Effector memory CD8-positive, alpha-beta T cell (primary cell): ENCODE measurements around the gene TRIM44.
"Not testable (repeated sequence)": the region's sequence is repeated elsewhere in the genome, so short reads cannot be mapped to it uniquely, and the experiment has no call there.

Experiments used
- ATAC-seq: fragments of 150-1000 bp; cut with Tn5 transposase; replicated peaks from 2 replicates; pipeline ENCODE4 v1.10.0; 2021; ENCODE audit warnings: mild to moderate bottlenecking, moderate library complexity
- DNase-seq, 3 experiments: peaks; one replicate each; pipeline ENCODE4 v3.0.0; 2021
- H3K27ac Mint-ChIP-seq, 2 donors: one replicate each; pipeline ENCODE4 v1.8.0; 2022; ENCODE audit warnings: mild to moderate bottlenecking in 2 of 2, mixed read lengths in 2 of 2, moderate library complexity in 2 of 2
- H3K27me3 Mint-ChIP-seq, 2 donors: one replicate each; pipeline ENCODE4 v1.8.0; 2022; ENCODE audit warnings: mixed read lengths in 2 of 2
- H3K36me3 Mint-ChIP-seq: one replicate; pipeline ENCODE4 v1.8.0; 2022; ENCODE audit warnings: mild to moderate bottlenecking, moderate library complexity, mixed read lengths; ENCODE audit not compliant: insufficient read depth
- H3K4me1 Mint-ChIP-seq, 2 donors: one replicate each; pipeline ENCODE4 v1.8.0; 2022; ENCODE audit warnings: low read depth in 2 of 2, mixed read lengths in 2 of 2
- H3K4me3 Mint-ChIP-seq, 2 donors: one replicate each; pipeline ENCODE4 v1.8.0; 2022; ENCODE audit warnings: mild to moderate bottlenecking in 2 of 2, mixed read lengths in 2 of 2, moderate library complexity in 2 of 2
- H3K9me3 Mint-ChIP-seq, 2 donors: one replicate each; pipeline ENCODE4 v1.8.0; 2022; ENCODE audit warnings: mixed read lengths in 2 of 2

Gene TRIM44

GRCh38 chr11:35826006-35826405, 163.4 kb downstream of the TRIM44 start:
- H3K36me3 Mint-ChIP-seq = peaks cover 3% of the 10 kb centered on the region
- no peak overlapping the region for H3K4me3 Mint-ChIP-seq
- peaks cover 0 to 9% of the 10 kb centered on the region in 2 donors for H3K4me1 Mint-ChIP-seq
- H3K27me3 Mint-ChIP-seq = peaks cover 19 to 20% of the 10 kb centered on the region in 2 donors
- no peaks in the 10 kb centered on the region for H3K9me3 Mint-ChIP-seq
- no peak for DNase-seq
- ATAC-seq = no peak
- no peak overlapping the region for H3K27ac Mint-ChIP-seq

- peaks cover 0 to 2% of the 10 kb centered on the region in 2 donors for H3K4me1 Mint-ChIP-seq
- peaks cover 19 to 20% of the 10 kb centered on the region in 2 donors for H3K27me3 Mint-ChIP-seq
- ATAC-seq = no peak
- H3K4me3 Mint-ChIP-seq = no peak overlapping the region
- no peak overlapping the region for H3K27ac Mint-ChIP-seq
- no peaks in the 10 kb centered on the region for H3K9me3 Mint-ChIP-seq
- no peak for DNase-seq
- no peaks in the 10 kb centered on the region for H3K36me3 Mint-ChIP-seq
Measured at GRCh38 chr11:35826949-35827348, 164.4 kb downstream of the TRIM44 start.

GRCh38 chr11:35836205-35836604, 173.6 kb downstream of the TRIM44 start:
- DNase-seq = no peak
- H3K9me3 Mint-ChIP-seq = no peaks in the 10 kb centered on the region
- H3K27me3 Mint-ChIP-seq = peaks cover 18 to 27% of the 10 kb centered on the region in 2 donors
- ATAC-seq = no peak
- H3K36me3 Mint-ChIP-seq = no peaks in the 10 kb centered on the region
- H3K4me3 Mint-ChIP-seq = no peak overlapping the region
- H3K4me1 Mint-ChIP-seq = no peaks in the 10 kb centered on the region
- H3K27ac Mint-ChIP-seq = no peak overlapping the region

- Mint-ChIP-seq H3K27me3 (peaks cover 26 to 35% of the 10 kb centered on the region in 2 donors), H3K4me3 (no peak overlapping the region), H3K27ac (no peak overlapping the region), H3K4me1 (no peaks in the 10 kb centered on the region), H3K36me3 (no peaks in the 10 kb centered on the region), H3K9me3 (no peaks in the 10 kb centered on the region)
- ATAC-seq (no peak), DNase-seq (no peak)
Measured at GRCh38 chr11:35838071-35838470, 175.5 kb downstream of the TRIM44 start.

- not testable (repeated sequence) for H3K9me3 Mint-ChIP-seq, ATAC-seq, H3K36me3 Mint-ChIP-seq, DNase-seq, H3K4me1 Mint-ChIP-seq, H3K27ac Mint-ChIP-seq, H3K4me3 Mint-ChIP-seq
- peaks cover 33 to 35% of the 10 kb centered on the region in 2 donors for H3K27me3 Mint-ChIP-seq
Measured at GRCh38 chr11:35838697-35839367, 176.3 kb downstream of the TRIM44 start.

- peaks cover 33 to 35% of the 10 kb centered on the region in 2 donors for H3K27me3 Mint-ChIP-seq
- no peaks in the 10 kb centered on the region for H3K4me1 Mint-ChIP-seq
- no peak overlapping the region for H3K4me3 Mint-ChIP-seq
- no peaks in the 10 kb centered on the region for H3K9me3 Mint-ChIP-seq
- no peak for ATAC-seq
- H3K36me3 Mint-ChIP-seq = no peaks in the 10 kb centered on the region
- no peak overlapping the region for H3K27ac Mint-ChIP-seq
- DNase-seq = no peak
Measured at GRCh38 chr11:35839368-35840161, 177.0 kb downstream of the TRIM44 start.

- peaks cover 33 to 43% of the 10 kb centered on the region in 2 donors for H3K27me3 Mint-ChIP-seq
- no peak for DNase-seq
- H3K27ac Mint-ChIP-seq = no peak overlapping the region
- no peak for ATAC-seq
- H3K36me3 Mint-ChIP-seq = no peaks in the 10 kb centered on the region
- no peaks in the 10 kb centered on the region for H3K4me1 Mint-ChIP-seq
- no peak overlapping the region for H3K4me3 Mint-ChIP-seq
- no peaks in the 10 kb centered on the region for H3K9me3 Mint-ChIP-seq
Measured at GRCh38 chr11:35841733-35842132, 179.2 kb downstream of the TRIM44 start.

- H3K27me3 Mint-ChIP-seq = peaks cover 28 to 39% of the 10 kb centered on the region in 2 donors
- no peak overlapping the region for H3K4me3 Mint-ChIP-seq
- ATAC-seq (no peak), DNase-seq (no peak)
- H3K4me1 Mint-ChIP-seq = no peaks in the 10 kb centered on the region
- H3K27ac Mint-ChIP-seq = no peak overlapping the region
- no peaks in the 10 kb centered on the region for H3K36me3 Mint-ChIP-seq
- no peaks in the 10 kb centered on the region for H3K9me3 Mint-ChIP-seq
Measured at GRCh38 chr11:35842958-35843357, 180.4 kb downstream of the TRIM44 start.

GRCh38 chr11:35844579-35844978, 182.0 kb downstream of the TRIM44 start:
- H3K9me3 Mint-ChIP-seq = no peaks in the 10 kb centered on the region

GRCh38 chr11:35845860-35846259, 183.3 kb downstream of the TRIM44 start:
- no peak overlapping the region for H3K27ac Mint-ChIP-seq
- DNase-seq (no peak), ATAC-seq (no peak)
- peaks cover 36 to 41% of the 10 kb centered on the region in 2 donors for H3K27me3 Mint-ChIP-seq
- H3K9me3 Mint-ChIP-seq = no peaks in the 10 kb centered on the region
- H3K36me3 Mint-ChIP-seq = no peaks in the 10 kb centered on the region
- no peak overlapping the region for H3K4me3 Mint-ChIP-seq
- H3K4me1 Mint-ChIP-seq = no peaks in the 10 kb centered on the region

More at GRCh38 chr11:35844579-35844978, 182.0 kb downstream of the TRIM44 start:
- no peak for ATAC-seq
- no peak overlapping the region for H3K4me3 Mint-ChIP-seq
- peaks cover 40 to 46% of the 10 kb centered on the region in 2 donors for H3K27me3 Mint-ChIP-seq
- no peak overlapping the region for H3K27ac Mint-ChIP-seq
- no peaks in the 10 kb centered on the region for H3K4me1 Mint-ChIP-seq
- H3K36me3 Mint-ChIP-seq = no peaks in the 10 kb centered on the region
- DNase-seq = no peak

- ATAC-seq (no peak), DNase-seq (no peak)
- Mint-ChIP-seq H3K27me3 (peaks cover 34 to 36% of the 10 kb centered on the region in 2 donors), H3K4me3 (no peak overlapping the region), H3K27ac (no peak overlapping the region), H3K9me3 (no peaks in the 10 kb centered on the region), H3K36me3 (no peaks in the 10 kb centered on the region), H3K4me1 (no peaks in the 10 kb centered on the region)
Measured at GRCh38 chr11:35846874-35847273, 184.3 kb downstream of the TRIM44 start.

GRCh38 chr11:35847473-35847872, 184.9 kb downstream of the TRIM44 start:
- DNase-seq (no peak), ATAC-seq (no peak)
- H3K4me3 Mint-ChIP-seq = no peak overlapping the region
- no peaks in the 10 kb centered on the region for H3K4me1 Mint-ChIP-seq
- H3K27me3 Mint-ChIP-seq = peaks cover 31 to 39% of the 10 kb centered on the region in 2 donors
- H3K27ac Mint-ChIP-seq = no peak overlapping the region
- no peaks in the 10 kb centered on the region for H3K36me3 Mint-ChIP-seq
- no peaks in the 10 kb centered on the region for H3K9me3 Mint-ChIP-seq

GRCh38 chr11:35848616-35849015, 186.0 kb downstream of the TRIM44 start:
- Mint-ChIP-seq H3K4me3 (no peak overlapping the region), H3K9me3 (no peaks in the 10 kb centered on the region), H3K27ac (no peak overlapping the region), H3K27me3 (peaks cover 23 to 39% of the 10 kb centered on the region in 2 donors), H3K4me1 (no peaks in the 10 kb centered on the region), H3K36me3 (no peaks in the 10 kb centered on the region)
- DNase-seq = no peak
- ATAC-seq = no peak

GRCh38 chr11:35850191-35850590, 187.6 kb downstream of the TRIM44 start:
- Mint-ChIP-seq H3K4me3 (no peak overlapping the region), H3K9me3 (no peaks in the 10 kb centered on the region), H3K36me3 (no peaks in the 10 kb centered on the region), H3K27ac (no peak overlapping the region), H3K4me1 (no peaks in the 10 kb centered on the region), H3K27me3 (peaks cover 21 to 39% of the 10 kb centered on the region in 2 donors)
- DNase-seq (no peak), ATAC-seq (no peak)
